IMR-90 (cell line): ENCODE results near the gene GPX5. TPM values are rescaled to one million over a fixed set of nuclear protein-coding genes. Genes with fewer than 3 reads are reported as not detected.

Source experiments
- ATAC-seq: fragments of 200-7000 bp; cut with Tn5 transposase; 2 replicates; pipeline ENCODE4 v1.9.1; 2020; ENCODE audit warnings: low read depth, mild to moderate bottlenecking, moderate library complexity
- BruUV-seq: library from RNA; stranded (reverse); fragments of 400-500 nt; replicated peaks from 2 replicates; lab custom pipeline; 2021; lab: Mats Ljungman, UMichigan
- CTCF ChIA-PET: fragments of 300-600 bp; formaldehyde crosslinking; extraction: SDS; loops from one replicate; lab custom pipeline; 2021; ENCODE audit warnings: antibody characterized with exemption; lab: Yijun Ruan, JAX
- POLR2A ChIA-PET: fragments of 300-600 bp; sonication (Branson Sonifier 250); formaldehyde crosslinking; loops from one replicate; lab custom pipeline; 2022; ENCODE audit warnings: antibody characterized with exemption; ENCODE audit not compliant: unreplicated experiment; lab: Charles Lee
- DNase-seq: peaks from one replicate; pipeline ENCODE4 v3.0.0; 2013
- H2AFZ ChIP-seq: replicated peaks from 2 replicates; pipeline ENCODE3; 2013; ENCODE audit warnings: low read length, mild to moderate bottlenecking; ENCODE audit not compliant: poor library complexity
- H2AK5ac ChIP-seq: 2 replicates; pipeline ENCODE4 v1.6.1; 2013; ENCODE audit warnings: low read depth, low read length, inconsistent platforms
- H2AK9ac ChIP-seq: replicated peaks from 2 replicates; pipeline ENCODE3; 2013; ENCODE audit warnings: mild to moderate bottlenecking, low read depth, low read length, moderate library complexity; ENCODE audit not compliant: poor library complexity
- H2BK120ac ChIP-seq: 2 replicates; pipeline ENCODE4 v1.6.1; 2013; ENCODE audit warnings: low read depth, low read length, inconsistent platforms
- H2BK15ac ChIP-seq: 3 replicates; pipeline ENCODE4 v1.6.1; 2013; ENCODE audit warnings: low read depth, low read length, inconsistent platforms
- H2BK20ac ChIP-seq: 2 replicates; pipeline ENCODE4 v1.6.1; 2013; ENCODE audit warnings: low read depth, mild to moderate bottlenecking, inconsistent platforms, low read length, moderate library complexity
- H2BK5ac ChIP-seq: 2 replicates; pipeline ENCODE4 v1.6.1; 2013; ENCODE audit warnings: mild to moderate bottlenecking, low read depth, low read length, inconsistent platforms; ENCODE audit not compliant: poor library complexity, severe bottlenecking
- H3K14ac ChIP-seq: replicated peaks from 2 replicates; pipeline ENCODE4 v1.6.1; 2013; ENCODE audit warnings: low read depth, low read length, inconsistent platforms
- H3K18ac ChIP-seq: 2 replicates; pipeline ENCODE4 v1.6.1; 2013; ENCODE audit warnings: low read depth, low read length, control low read depth
- H3K23ac ChIP-seq: 2 replicates; pipeline ENCODE4 v1.6.1; 2013; ENCODE audit warnings: low read depth, low read length, inconsistent platforms
- H3K27ac ChIP-seq: 2 replicates; pipeline ENCODE4 v1.5.1; 2013; ENCODE audit warnings: mild to moderate bottlenecking, control low read depth, low read length; ENCODE audit not compliant: insufficient read depth
- H3K27me3 ChIP-seq: 2 replicates; pipeline ENCODE4 v1.6.1; 2013; ENCODE audit warnings: low read length; ENCODE audit not compliant: control insufficient read depth, insufficient read depth
- H3K36me3 ChIP-seq: 2 replicates; pipeline ENCODE4 v1.6.1; 2013; ENCODE audit warnings: low read length, mixed read lengths; ENCODE audit not compliant: control insufficient read depth, insufficient read depth
- H3K4ac ChIP-seq: 2 replicates; pipeline ENCODE4 v1.6.1; 2013; ENCODE audit warnings: low read depth, low read length, inconsistent platforms
- H3K4me1 ChIP-seq: 2 replicates; pipeline ENCODE4 v1.6.1; 2013; ENCODE audit warnings: low read length, mixed read lengths; ENCODE audit not compliant: control insufficient read depth, insufficient read depth
- H3K4me2 ChIP-seq: 2 replicates; pipeline ENCODE4 v1.6.1; 2013; ENCODE audit warnings: low read depth, mild to moderate bottlenecking, control low read depth, low read length, moderate library complexity
- H3K4me3 ChIP-seq: 2 replicates; pipeline ENCODE4 v1.5.1; 2013; ENCODE audit warnings: low read depth, mild to moderate bottlenecking, control low read depth, low read length, moderate library complexity; ENCODE audit not compliant: insufficient read depth
- H3K56ac ChIP-seq: 2 replicates; pipeline ENCODE4 v1.6.1; 2013; ENCODE audit warnings: low read length, inconsistent platforms; ENCODE audit not compliant: insufficient read depth; ENCODE audit errors: extremely low read depth
- H3K79me1 ChIP-seq, 2 experiments: 2 replicates each; pipeline ENCODE4 v1.6.1; 2013; ENCODE audit warnings: low read length in 2 of 2, inconsistent platforms in 1 of 2, low read depth in 1 of 2
- H3K9ac ChIP-seq: 2 replicates; pipeline ENCODE4 v1.6.1; 2013; ENCODE audit warnings: low read depth, low read length, control low read depth
- H3K9me1 ChIP-seq: 2 replicates; pipeline ENCODE4 v1.6.1; 2013; ENCODE audit warnings: low read length, inconsistent platforms; ENCODE audit not compliant: insufficient read depth
- H3K9me3 ChIP-seq: 2 replicates; pipeline ENCODE4 v1.6.1; 2013; ENCODE audit warnings: low read length; ENCODE audit not compliant: control insufficient read depth, insufficient read depth
- H4K20me1 ChIP-seq: 2 replicates; pipeline ENCODE4 v1.6.1; 2013; ENCODE audit warnings: low read length, inconsistent platforms; ENCODE audit not compliant: insufficient read depth
- H4K5ac ChIP-seq: 2 replicates; pipeline ENCODE4 v1.6.1; 2013; ENCODE audit warnings: mild to moderate bottlenecking, low read depth, low read length, control low read depth
- H4K8ac ChIP-seq, 2 experiments: 2 replicates each; pipeline ENCODE4 v1.6.1; 2013; ENCODE audit warnings: low read depth in 2 of 2, low read length in 2 of 2, control low read depth in 1 of 2, inconsistent platforms in 1 of 2
- H4K91ac ChIP-seq: 2 replicates; pipeline ENCODE4 v1.6.1; 2013; ENCODE audit warnings: low read depth, low read length, inconsistent platforms; ENCODE audit not compliant: insufficient read depth
- CTCF ChIP-seq: conservative IDR thresholded peaks from 2 replicates; pipeline ENCODE4 v1.5.1; 2012; ENCODE audit warnings: mild to moderate bottlenecking, low read depth, low read length, improper control_type of control experiment
- FOS ChIP-seq: fragments of 150-350 bp; IDR thresholded peaks from 2 replicates; pipeline ENCODE4 v1.6.1; 2016; ENCODE audit warnings: low read depth, low read length
- NFE2L2 ChIP-seq: fragments of 150-350 bp; IDR thresholded peaks from 2 replicates; pipeline ENCODE4 v1.6.1; 2016; ENCODE audit warnings: low read depth, mild to moderate bottlenecking, low read length
- WGBS, 2 experiments: methylation state at CpG; one replicate each; pipeline versions ENCODE4 v1.1.5 to v1.1.7; 2013; ENCODE audit warnings: missing lambda C conversion rate in 2 of 2; ENCODE audit not compliant: insufficient read length in 1 of 2; ENCODE audit errors: extremely low coverage in 2 of 2; 5-methylcytosine and 5-hydroxymethylcytosine counted together
- dilution Hi-C: fragments of 300-500 bp; cut with HindIII; formaldehyde crosslinking; loops from one replicate; pipeline ENCODE4 v1.14.3; 2018; ENCODE audit warnings: low sequenced_read_pairs; ENCODE audit not compliant: unreplicated experiment
- in situ Hi-C: fragments of 300-500 bp; cut with MboI; formaldehyde crosslinking; loops from 3 replicates; pipeline ENCODE4 v1.14.3; 2019; ENCODE audit warnings: low sequenced_read_pairs, inconsistent platforms, mixed read lengths
- intact Hi-C: fragments of 100-400 bp; cut with micrococcal nuclease; formaldehyde crosslinking; loops from 2 replicates; pipeline ENCODE4 v1.10.0; 2022
- polyA plus RNA-seq, 3 experiments: library from polyadenylated mRNA; depleted of rRNA; stranded (reverse); fragments of >200 nt; gene quantifications; 2 replicates each; pipeline ENCODE4 v1.2.3, GENCODE V29; 2012; ENCODE audit warnings: low replicate concordance in 1 of 3
- total RNA-seq: library from RNA; depleted of rRNA; stranded (reverse); fragments of >200 nt; gene quantifications from 2 replicates; pipeline ENCODE4 v1.2.3, GENCODE V29; 2012

Gene GPX5
- total and polyA plus RNA-seq, 2 of the 4 experiments (the other 2 are of a cell fraction) = not detected

- no peak overlapping the region for H2AFZ ChIP-seq
- H4K20me1 ChIP-seq = no peaks in the 10 kb centered on the region
- H3K4me3 ChIP-seq = no peak overlapping the region
- no peaks in the 10 kb centered on the region for H3K36me3 ChIP-seq
- BruUV-seq = no TSS peak
- no peak overlapping the region for H3K27ac ChIP-seq
- H3K56ac ChIP-seq = no peak overlapping the region
- no peak for ATAC-seq
- H3K9me1 ChIP-seq = no peaks in the 10 kb centered on the region
- H3K23ac ChIP-seq = no peak overlapping the region
- no peak overlapping the region for H2AK9ac ChIP-seq
- ChIA-PET POLR2A (no interaction called here), CTCF (no interaction called here)
- no peaks in the 10 kb centered on the region for H3K9me3 ChIP-seq
- H2BK15ac ChIP-seq = no peak overlapping the region
- no peak overlapping the region for H3K4ac ChIP-seq
- H2BK20ac ChIP-seq = no peak overlapping the region
- no peak overlapping the region for H3K4me2 ChIP-seq
- TF ChIP-seq NFE2L2 (peak; percentile 26; the same call in 1 of the 2 replicates), CTCF (no peak), FOS (no peak)
- H3K79me1 ChIP-seq = no peaks in the 10 kb centered on the region
- no peak overlapping the region for H2BK120ac ChIP-seq
- no peak for DNase-seq
- in situ Hi-C loops (no loop called here), intact Hi-C loops (no loop called here), dilution Hi-C loops (no loop called here)
- H3K27me3 ChIP-seq = peaks cover 17% of the 10 kb centered on the region
- H2AK5ac ChIP-seq = no peak overlapping the region
- no peak overlapping the region for H3K9ac ChIP-seq
- no peaks in the 10 kb centered on the region for H3K4me1 ChIP-seq
- no CpG with 5 or more reads among the region's 9 CpGs for WGBS, 2 experiments
- H3K18ac ChIP-seq = no peak overlapping the region
- H4K91ac ChIP-seq = no peak overlapping the region
- H4K8ac ChIP-seq = no peak overlapping the region
- no peak overlapping the region for H4K5ac ChIP-seq
- H2BK5ac ChIP-seq = no peak overlapping the region
- H3K14ac ChIP-seq = no peak overlapping the region
Observed at GRCh38 chr6:28480253-28480932, 45.3 kb upstream of the GPX5 start.
